Testis (tissue), 2 donors: ENCODE results near the gene FGF12.

ENCODE experiments used
- POLR2A ChIP-seq: fragments of 450-650 bp; IDR thresholded peaks from one replicate; pipeline ENCODE4 v1.6.1; 2017; ENCODE audit warnings: antibody characterized with exemption, mild to moderate bottlenecking, moderate library complexity
- TF ChIP-seq, protein P1 (sequence below), 3 experiments: fragments of 450-650 bp in 2 of 3; fragments of 200-600 bp in 1 of 3; sonication (generic) in 1 of 3; IDR thresholded peaks; one replicate each; pipeline ENCODE4 v1.5.1; 2016 to 2019; ENCODE audit warnings: antibody characterized with exemption in 3 of 3, mild to moderate bottlenecking in 2 of 3, moderate library complexity in 1 of 3

DNA sequence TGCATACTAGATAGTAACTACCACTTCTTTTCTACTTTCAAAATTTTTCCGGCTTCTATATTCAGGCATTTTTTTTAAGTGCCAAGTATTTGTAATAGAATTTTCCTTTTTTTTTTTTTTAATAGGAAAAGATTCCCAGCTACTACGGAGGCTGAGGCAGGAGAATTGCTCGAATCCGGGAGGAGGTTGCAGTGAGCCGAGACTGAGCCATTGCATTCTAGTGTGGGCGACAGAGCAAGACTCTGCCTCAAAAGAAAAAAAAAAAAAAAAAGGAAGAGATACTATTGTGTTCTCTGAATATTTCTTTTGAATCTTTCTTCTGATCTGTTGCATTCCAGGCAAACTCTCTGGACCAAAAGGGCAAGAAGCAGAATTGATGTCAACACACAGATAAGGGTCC, 557.3 kb downstream of the FGF12 start:
- no peak for TF ChIP-seq POLR2A
- TF ChIP-seq, protein P1, sequence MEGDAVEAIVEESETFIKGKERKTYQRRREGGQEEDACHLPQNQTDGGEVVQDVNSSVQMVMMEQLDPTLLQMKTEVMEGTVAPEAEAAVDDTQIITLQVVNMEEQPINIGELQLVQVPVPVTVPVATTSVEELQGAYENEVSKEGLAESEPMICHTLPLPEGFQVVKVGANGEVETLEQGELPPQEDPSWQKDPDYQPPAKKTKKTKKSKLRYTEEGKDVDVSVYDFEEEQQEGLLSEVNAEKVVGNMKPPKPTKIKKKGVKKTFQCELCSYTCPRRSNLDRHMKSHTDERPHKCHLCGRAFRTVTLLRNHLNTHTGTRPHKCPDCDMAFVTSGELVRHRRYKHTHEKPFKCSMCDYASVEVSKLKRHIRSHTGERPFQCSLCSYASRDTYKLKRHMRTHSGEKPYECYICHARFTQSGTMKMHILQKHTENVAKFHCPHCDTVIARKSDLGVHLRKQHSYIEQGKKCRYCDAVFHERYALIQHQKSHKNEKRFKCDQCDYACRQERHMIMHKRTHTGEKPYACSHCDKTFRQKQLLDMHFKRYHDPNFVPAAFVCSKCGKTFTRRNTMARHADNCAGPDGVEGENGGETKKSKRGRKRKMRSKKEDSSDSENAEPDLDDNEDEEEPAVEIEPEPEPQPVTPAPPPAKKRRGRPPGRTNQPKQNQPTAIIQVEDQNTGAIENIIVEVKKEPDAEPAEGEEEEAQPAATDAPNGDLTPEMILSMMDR (IDR thresholded peaks at IDR 0.05), result no peak
